SJSA1 (cell line): ENCODE results near the gene PSEN2. TPM values are rescaled to one million over a fixed set of nuclear protein-coding genes. Genes with fewer than 3 reads are reported as not detected.
A peak's percentile ranks its signal among the peaks of the same experiment; 100 is the strongest.
"Not testable (repeated sequence)": the region's sequence is repeated elsewhere in the genome, so short reads cannot be mapped to it uniquely, and the experiment has no call there.

Source experiments
- DNase-seq, 2 experiments: peaks; one replicate each; pipeline ENCODE4 v3.0.0-alpha.2; 2015 to 2020; ENCODE audit warnings: low spot score in 2 of 2, low read depth in 1 of 2
- H3K27ac ChIP-seq: fragments of 250-450 bp; sonication (Bioruptor Pico); 2 replicates; pipeline ENCODE4 v1.5.1; 2020; ENCODE audit warnings: mild to moderate bottlenecking, moderate library complexity
- H3K27me3 ChIP-seq: fragments of 250-450 bp; sonication (Bioruptor Pico); replicated peaks from 2 replicates; pipeline ENCODE4 v1.5.1; 2020; ENCODE audit warnings: mild to moderate bottlenecking, moderate library complexity
- H3K36me3 ChIP-seq: fragments of 250-450 bp; sonication (Bioruptor Pico); 2 replicates; pipeline ENCODE4 v1.5.1; 2020; ENCODE audit warnings: mild to moderate bottlenecking
- H3K4me1 ChIP-seq: fragments of 250-450 bp; sonication (Bioruptor Pico); replicated peaks from 2 replicates; pipeline ENCODE4 v1.6.1; 2021; ENCODE audit warnings: mild to moderate bottlenecking
- H3K4me3 ChIP-seq: fragments of 250-450 bp; sonication (Bioruptor Pico); 2 replicates; pipeline ENCODE4 v1.5.1; 2020; ENCODE audit warnings: mild to moderate bottlenecking
- H3K9me3 ChIP-seq: fragments of 250-450 bp; sonication (Bioruptor Pico); replicated peaks from 2 replicates; pipeline ENCODE4 v1.5.1; 2020; ENCODE audit warnings: mild to moderate bottlenecking
- total RNA-seq: library from RNA; depleted of rRNA; stranded (reverse); fragments of >200 nt; shearing (Covaris generic); gene quantifications from 2 replicates; pipeline ENCODE4 v1.2.3, GENCODE V29; 2014

The PSEN2 gene
- total RNA-seq, 1 experiment from 2014 or later = 13.2 TPM

DNA sequence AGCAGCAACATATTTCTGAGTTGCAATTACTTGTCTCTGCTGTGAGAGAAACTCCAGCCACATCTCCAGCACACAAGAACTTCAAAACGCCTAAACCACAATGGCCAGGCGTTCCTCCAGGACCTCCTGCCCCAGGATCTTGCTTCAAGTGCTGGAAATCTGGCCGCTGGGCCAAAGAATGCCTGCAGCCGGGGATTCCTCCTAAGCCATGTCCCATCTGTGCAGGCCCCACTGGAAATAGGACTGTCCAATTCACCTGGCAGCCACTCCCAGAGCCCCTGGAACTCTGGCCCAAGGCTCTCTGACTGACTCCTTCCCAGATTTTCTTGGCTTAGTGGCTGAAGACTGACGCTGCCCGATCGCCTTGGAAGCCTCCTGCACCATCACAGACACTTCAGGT, 35.0 kb upstream of the PSEN2 start:
- DNase-seq, H3K4me1 ChIP-seq, H3K36me3 ChIP-seq, H3K9me3 ChIP-seq, H3K4me3 ChIP-seq, H3K27ac ChIP-seq, H3K27me3 ChIP-seq: not testable (repeated sequence)

DNA sequence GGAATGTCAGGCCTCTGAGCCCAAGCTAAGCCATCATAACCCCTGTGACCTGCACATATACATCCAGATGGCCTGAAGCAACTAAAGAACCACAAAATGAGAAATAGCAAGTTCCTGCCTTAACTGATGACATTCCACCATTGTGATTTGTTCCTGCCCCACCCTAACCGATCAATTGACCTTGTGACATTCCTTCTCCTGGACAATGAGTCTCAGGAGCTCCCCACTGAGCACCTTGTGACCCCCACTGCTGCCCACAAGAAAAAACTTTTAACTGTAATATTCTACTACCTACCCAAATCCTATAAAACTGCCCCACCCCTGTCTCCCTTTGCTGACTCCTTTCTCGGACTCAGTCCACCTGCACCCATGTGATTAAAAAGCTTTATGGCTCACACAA, 32.5 kb upstream of the PSEN2 start:
- DNase-seq, H3K4me3 ChIP-seq, H3K27me3 ChIP-seq, H3K27ac ChIP-seq, H3K36me3 ChIP-seq, H3K4me1 ChIP-seq, H3K9me3 ChIP-seq: not testable (repeated sequence)

DNA sequence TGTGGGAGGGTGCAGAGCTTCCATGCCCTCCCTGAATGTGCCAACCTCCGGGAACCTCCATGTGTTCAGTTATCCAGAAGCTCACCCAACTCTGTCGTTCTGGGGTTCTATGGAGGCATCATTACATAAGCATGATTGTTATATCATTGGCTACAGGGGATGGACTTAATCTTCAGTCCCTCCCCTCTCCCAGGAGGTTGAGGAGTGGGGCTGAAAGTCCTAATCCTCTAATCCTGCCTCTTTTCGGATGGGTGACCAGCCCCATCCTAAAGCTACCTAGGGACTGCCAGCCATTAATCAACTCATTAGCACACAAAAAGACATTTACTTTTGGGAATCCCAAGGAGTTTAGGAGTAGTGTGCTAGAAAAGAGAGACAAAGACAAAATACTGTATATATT, 32.0 kb upstream of the PSEN2 start:
- Histone ChIP-seq H3K27me3 (no peaks in the 10 kb centered on the region), H3K4me1 (no peaks in the 10 kb centered on the region), H3K9me3 (no peaks in the 10 kb centered on the region), H3K4me3 (no peak overlapping the region), H3K27ac (no peak overlapping the region), H3K36me3 (no peaks in the 10 kb centered on the region)
- no peak for DNase-seq

DNA sequence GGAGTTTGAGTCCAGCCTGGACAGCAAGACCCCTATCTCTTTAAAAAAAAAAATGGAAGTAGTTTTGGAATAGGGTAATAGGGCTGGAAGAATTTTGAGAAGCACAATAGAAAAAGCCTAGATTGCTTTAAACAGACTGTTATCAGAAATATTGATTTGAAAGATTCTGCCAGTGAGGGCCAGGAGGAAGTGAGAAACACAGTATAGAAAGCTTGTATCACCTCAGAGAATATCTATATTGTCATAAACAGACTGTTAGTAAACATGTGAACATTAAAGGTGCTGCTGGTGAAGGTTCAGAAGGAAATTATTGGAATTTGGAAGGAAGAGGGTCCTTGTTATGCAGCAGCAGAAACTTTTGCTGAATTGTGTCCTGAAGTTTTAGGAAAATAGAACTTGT, 24.8 kb upstream of the PSEN2 start:
- no peaks in the 10 kb centered on the region for H3K4me1 ChIP-seq
- no peak overlapping the region for H3K4me3 ChIP-seq
- H3K36me3 ChIP-seq = no peaks in the 10 kb centered on the region
- no peaks in the 10 kb centered on the region for H3K27me3 ChIP-seq
- no peaks in the 10 kb centered on the region; the same call in 1 of the 2 replicates for H3K9me3 ChIP-seq
- DNase-seq = no peak
- no peak overlapping the region for H3K27ac ChIP-seq

DNA sequence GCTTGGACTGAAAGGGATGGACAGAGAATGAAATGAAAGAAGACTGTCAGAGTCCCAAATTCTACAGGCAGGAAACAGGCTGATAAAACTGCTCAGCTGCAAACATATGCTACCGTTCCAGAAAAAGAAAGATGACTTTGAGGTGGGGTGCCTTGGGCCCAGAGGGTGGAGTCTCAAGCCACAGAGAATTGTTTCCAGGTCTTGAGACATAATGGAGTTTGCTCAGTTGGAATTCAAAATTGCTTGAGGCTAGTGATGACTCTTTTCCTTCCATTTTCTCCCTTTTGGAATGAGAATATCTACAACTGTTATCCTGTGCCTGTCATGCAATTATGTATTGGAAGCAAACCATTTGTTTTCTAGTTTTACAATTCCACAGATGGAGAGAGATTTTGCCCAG, 23.6 kb upstream of the PSEN2 start:
- Histone ChIP-seq H3K9me3 (no peaks in the 10 kb centered on the region; the same call in 1 of the 2 replicates), H3K4me3 (no peak overlapping the region), H3K36me3 (no peaks in the 10 kb centered on the region), H3K27ac (no peak overlapping the region), H3K27me3 (no peaks in the 10 kb centered on the region), H3K4me1 (no peaks in the 10 kb centered on the region)
- DNase-seq = no peak

DNA sequence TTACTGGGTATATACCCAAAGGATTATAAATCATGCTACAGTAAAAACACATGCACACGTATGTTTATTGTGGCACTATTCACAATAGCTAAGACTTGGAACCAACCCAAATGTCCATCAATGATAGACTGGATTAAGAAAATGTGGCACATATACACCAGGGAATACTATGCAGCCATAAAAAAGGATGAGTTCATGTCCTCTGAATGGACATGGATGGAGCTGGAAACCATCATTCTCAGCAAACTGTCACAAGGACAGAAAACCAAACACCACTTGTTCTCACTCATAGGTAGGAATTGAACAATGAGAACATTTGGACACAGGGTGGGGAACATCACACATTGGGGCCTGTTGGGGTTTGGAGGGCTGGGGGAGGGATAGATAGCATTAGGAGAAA, 15.9 kb upstream of the PSEN2 start:
- H3K36me3 ChIP-seq, H3K27ac ChIP-seq, H3K27me3 ChIP-seq, H3K4me1 ChIP-seq, DNase-seq, H3K9me3 ChIP-seq, H3K4me3 ChIP-seq: not testable (repeated sequence)

DNA sequence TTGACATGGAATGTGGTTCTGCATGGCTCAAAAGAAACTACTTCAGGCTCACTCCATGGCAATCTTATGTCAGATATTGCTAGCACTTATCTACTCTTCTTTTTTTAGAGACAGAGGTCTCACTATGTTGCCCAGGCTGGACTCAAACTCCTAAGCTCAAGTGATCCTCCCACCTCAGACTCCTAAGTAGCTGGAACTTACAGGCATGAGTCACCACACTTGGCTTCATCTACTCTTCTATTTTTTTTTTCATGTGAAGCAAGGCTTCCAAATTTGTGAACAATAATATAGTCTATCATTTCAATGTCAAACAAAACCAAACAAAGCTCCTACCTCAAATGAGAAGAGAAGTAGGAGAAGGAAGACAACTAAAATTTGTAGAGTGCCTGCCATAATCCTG, 7.5 kb upstream of the PSEN2 start:
- no peak overlapping the region for H3K27ac ChIP-seq

DNA sequence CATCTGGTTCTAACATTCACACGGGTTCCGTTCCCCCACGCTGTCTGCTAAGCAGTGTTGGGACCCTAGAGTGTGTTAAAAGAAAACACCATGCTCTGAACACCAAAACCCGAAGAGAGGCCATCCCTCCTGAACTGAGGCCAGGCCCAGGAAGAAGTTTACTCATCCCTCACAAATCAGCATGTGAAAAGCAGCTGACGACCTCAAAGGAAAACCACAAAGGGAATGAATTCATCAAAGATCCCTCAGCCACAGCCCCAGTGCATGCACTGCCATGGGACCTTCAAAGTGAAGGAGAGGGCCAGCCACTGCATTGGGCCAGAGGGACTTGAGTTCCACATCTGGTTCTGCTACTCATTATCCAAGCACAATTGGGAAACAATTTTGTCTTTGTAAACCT, 7.0 kb upstream of the PSEN2 start:
- peaks cover 16% of the 10 kb centered on the region for H3K4me1 ChIP-seq
- no peak overlapping the region for H3K4me3 ChIP-seq
- H3K36me3 ChIP-seq = no peaks in the 10 kb centered on the region
- no peaks in the 10 kb centered on the region for H3K27me3 ChIP-seq
- no peaks in the 10 kb centered on the region for H3K9me3 ChIP-seq
- H3K27ac ChIP-seq = no peak overlapping the region
- peak in 1 of 2 experiments; percentile 28 for DNase-seq

More for the DNA sequence above, 7.5 kb upstream of the PSEN2 start:
- DNase-seq = no peak
- Histone ChIP-seq H3K27me3 (no peaks in the 10 kb centered on the region), H3K4me1 (peaks cover 16% of the 10 kb centered on the region), H3K4me3 (no peak overlapping the region), H3K36me3 (no peaks in the 10 kb centered on the region), H3K9me3 (no peaks in the 10 kb centered on the region)

DNA sequence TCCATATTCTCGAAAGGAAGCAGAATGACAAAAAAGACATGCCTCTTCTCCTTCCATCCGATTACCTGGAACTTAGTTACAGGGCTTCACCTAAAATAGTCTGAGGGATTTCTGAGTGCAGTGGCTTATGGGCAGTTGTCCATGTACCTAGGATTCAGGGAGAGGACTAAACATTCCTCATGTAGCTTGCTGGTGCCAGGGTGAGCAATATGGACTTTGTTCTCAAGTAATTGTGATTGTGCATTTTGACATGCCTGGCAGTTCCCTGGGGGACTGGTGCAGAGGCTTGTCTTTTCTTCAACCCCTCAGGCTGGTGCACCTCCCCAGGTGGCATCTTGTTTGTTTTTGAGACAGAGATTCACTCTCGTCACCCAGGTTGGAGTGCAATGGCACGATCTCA, 6.1 kb upstream of the PSEN2 start:
- H3K27ac ChIP-seq = no peak overlapping the region
- no peaks in the 10 kb centered on the region for H3K36me3 ChIP-seq
- H3K27me3 ChIP-seq = no peaks in the 10 kb centered on the region
- no peak overlapping the region for H3K4me3 ChIP-seq
- DNase-seq = no peak
- H3K9me3 ChIP-seq = no peaks in the 10 kb centered on the region
- peaks cover 16% of the 10 kb centered on the region for H3K4me1 ChIP-seq

DNA sequence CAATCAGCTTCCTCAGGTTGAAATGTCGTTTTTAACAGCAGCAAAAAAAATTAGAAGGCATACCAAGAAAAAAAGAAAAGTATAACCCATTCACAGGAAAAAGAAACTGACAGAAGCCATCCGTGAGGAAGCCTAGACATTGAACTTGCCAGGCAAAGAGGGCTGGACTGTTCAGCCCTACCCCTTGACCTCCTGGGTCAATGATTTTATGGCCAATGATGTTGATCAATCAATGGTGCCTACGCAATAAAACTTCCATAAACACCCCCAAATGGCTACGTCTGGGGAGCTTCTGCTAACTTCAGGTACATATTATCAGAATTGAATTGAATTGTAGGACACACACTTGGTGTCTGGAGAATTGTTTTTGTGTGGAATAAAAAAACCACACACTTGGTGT, 4.8 kb upstream of the PSEN2 start:
- Histone ChIP-seq H3K27ac (no peak overlapping the region), H3K4me1 (peaks cover 22% of the 10 kb centered on the region), H3K4me3 (no peak overlapping the region), H3K27me3 (no peaks in the 10 kb centered on the region), H3K9me3 (no peaks in the 10 kb centered on the region), H3K36me3 (no peaks in the 10 kb centered on the region)
- no peak for DNase-seq

DNA sequence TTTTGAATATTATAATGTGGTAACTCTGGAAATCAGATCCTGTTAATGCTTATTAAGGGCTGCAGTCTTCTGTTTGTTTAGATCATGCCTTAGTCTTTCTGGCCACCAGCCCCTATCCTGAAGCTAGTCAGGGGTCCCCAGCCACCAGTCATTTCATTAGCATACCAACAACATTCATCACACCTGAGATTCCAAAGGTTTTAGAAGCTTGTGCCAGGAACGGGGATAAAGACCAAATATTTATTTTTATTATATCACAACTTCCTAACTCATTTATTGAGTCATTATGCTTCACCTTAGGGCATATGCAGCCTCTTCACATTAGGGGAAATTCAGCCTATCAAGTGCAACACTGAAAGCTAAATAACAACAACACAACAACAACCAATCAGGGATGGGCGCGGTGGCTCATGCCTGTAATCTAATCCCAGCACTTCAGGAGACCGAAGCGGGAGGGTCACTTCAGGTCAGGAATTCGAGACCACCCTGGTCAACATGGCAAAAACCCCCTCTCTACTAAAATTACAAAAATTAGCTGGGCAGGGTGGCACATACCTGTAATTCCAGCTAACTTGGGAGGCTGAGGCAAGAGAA, 2.9 kb upstream of the PSEN2 start:
- Histone ChIP-seq H3K36me3 (no peaks in the 10 kb centered on the region), H3K27ac (no peak overlapping the region), H3K4me3 (no peak overlapping the region), H3K9me3 (no peaks in the 10 kb centered on the region), H3K4me1 (peaks cover 29% of the 10 kb centered on the region), H3K27me3 (no peaks in the 10 kb centered on the region)
- no peak for DNase-seq

DNA sequence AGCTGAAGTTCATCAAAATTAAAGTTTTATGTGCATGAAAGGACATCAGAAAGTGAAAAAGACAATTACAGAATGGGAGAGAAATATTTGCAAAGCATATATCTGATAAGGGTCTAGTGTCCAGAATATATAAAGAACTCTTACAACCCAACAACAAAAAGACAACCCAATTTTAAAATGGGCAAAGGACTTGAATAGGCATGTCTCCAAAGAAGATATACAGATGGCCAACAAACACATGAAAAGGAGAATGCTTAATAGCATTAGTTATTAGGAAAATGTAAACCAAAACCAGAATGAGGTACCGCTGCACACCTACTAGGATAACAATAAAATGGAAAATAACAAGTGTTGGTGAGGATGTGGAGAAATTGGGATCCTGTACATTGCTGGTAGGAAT, 1.7 kb upstream of the PSEN2 start:
- Histone ChIP-seq H3K36me3 (no peaks in the 10 kb centered on the region), H3K9me3 (no peaks in the 10 kb centered on the region)
- no peak for DNase-seq

DNA sequence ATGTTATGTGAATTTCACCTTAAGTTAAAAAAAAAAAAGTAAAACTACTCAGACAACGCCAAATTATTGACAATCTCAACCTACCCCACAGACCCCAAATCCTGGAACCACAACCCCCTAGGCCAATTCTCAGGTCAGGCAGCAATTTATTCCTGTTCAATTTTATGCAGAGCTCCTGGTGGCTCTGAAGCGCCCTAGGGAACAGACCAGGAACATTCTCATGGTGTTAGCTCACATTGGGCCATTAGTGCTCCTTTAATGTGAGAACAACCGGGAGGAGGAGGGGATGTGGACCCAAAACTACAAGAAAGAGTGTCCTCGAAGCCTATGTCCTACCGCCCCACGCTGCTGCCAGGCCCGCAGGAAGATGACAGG, 403 bp upstream of the PSEN2 start:
- H3K4me3 ChIP-seq = peak overlapping the region; percentile 86
- no peaks in the 10 kb centered on the region for H3K9me3 ChIP-seq
- DNase-seq = peak in 1 of 2 experiments; percentile 47
- H3K27ac ChIP-seq = peak overlapping the region; percentile 23; the same call in 1 of the 2 replicates
- no peaks in the 10 kb centered on the region for H3K36me3 ChIP-seq
- H3K27me3 ChIP-seq = no peaks in the 10 kb centered on the region
- H3K4me1 ChIP-seq = peaks cover 18% of the 10 kb centered on the region

More for the DNA sequence above, 1.7 kb upstream of the PSEN2 start:
- Histone ChIP-seq H3K4me1 (peaks cover 20% of the 10 kb centered on the region), H3K4me3 (no peak overlapping the region), H3K27me3 (no peaks in the 10 kb centered on the region), H3K27ac (no peak overlapping the region)

DNA sequence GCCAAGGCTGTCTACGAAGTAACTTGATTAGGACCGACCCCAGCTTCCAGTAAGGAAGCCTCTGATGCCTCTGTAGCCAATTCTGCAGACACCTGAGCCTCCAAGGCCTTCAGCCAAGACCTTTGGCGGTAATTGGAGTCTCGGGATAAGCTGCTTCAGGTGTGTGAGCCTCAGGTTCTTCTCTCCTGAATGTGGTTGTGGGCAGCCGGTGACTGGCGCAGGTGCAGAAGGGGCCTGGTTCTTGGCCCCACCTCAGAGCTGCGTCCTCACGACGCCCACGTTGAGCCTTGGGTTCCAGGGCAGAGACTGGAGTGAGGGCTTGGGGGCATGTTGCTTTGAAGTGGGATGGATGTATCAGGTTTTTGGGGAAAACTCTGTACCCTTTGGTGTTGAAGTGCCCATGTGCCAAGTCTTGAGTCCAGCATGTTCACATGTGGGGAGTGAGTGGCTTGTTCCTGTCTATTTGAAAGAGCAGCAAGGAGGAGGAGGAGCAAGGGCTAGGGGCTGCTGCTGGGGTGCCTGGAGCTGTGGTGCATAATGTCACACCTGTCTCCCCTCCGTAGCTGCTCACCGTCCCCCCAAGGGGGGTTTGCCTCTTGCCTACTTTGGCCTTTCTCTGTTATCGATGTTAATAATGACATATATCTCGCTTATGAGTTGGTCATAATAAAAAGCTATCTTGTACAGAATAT, 1.4 kb downstream of the PSEN2 start:
- H3K4me1 ChIP-seq = peaks cover 15% of the 10 kb centered on the region
- H3K9me3 ChIP-seq = no peaks in the 10 kb centered on the region
- H3K27ac ChIP-seq = no peak overlapping the region
- DNase-seq = no peak
- H3K4me3 ChIP-seq = no peak overlapping the region
- no peaks in the 10 kb centered on the region for H3K27me3 ChIP-seq
- H3K36me3 ChIP-seq = no peaks in the 10 kb centered on the region

DNA sequence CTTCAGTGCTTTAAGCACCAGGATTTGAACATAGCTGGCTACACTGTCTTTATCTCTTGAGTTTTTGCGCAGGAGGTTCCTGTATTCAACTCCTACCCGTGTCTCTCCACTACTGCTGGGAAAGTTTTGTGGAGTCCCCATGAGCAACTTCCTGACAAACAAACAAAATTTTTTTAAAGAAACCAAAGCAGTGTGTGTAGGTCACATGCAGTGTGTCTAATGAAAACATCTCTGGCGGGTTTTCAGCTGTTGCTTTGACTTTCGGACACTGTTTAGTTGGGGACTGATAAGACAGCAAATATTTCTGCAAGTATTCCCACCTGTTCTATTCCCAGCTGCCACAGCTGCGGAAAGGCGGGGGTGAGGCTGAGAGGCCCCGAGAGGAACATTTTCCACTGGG, 2.0 kb downstream of the PSEN2 start:
- Histone ChIP-seq H3K36me3 (no peaks in the 10 kb centered on the region), H3K4me3 (no peak overlapping the region), H3K27ac (no peak overlapping the region), H3K27me3 (no peaks in the 10 kb centered on the region), H3K9me3 (no peaks in the 10 kb centered on the region), H3K4me1 (peaks cover 15% of the 10 kb centered on the region)
- peak in 1 of 2 experiments; percentile 13 for DNase-seq
